NB4 (cell line): ENCODE results near the gene ITGA1.
"Not testable (repeated sequence)": the region's sequence is repeated elsewhere in the genome, so short reads cannot be mapped to it uniquely, and the experiment has no call there.

Source experiments
- DNase-seq: peaks from one replicate; pipeline ENCODE4 v3.0.0; 2010; ENCODE audit warnings: low read depth
- H3K4me3 ChIP-seq: one replicate; pipeline ENCODE4 v1.5.1; 2011; ENCODE audit warnings: mild to moderate bottlenecking, low read depth, low read length, moderate library complexity
- MYC ChIP-seq: IDR thresholded peaks from 2 replicates; pipeline ENCODE4 v1.6.1; 2011; ENCODE audit warnings: low read depth, low read length
- POLR2A ChIP-seq: IDR thresholded peaks from 2 replicates; pipeline ENCODE4 v1.6.1; 2011; ENCODE audit warnings: mild to moderate bottlenecking; ENCODE audit not compliant: insufficient read length; ENCODE audit errors: extremely low read depth
- TF ChIP-seq, protein P1 (sequence below): IDR thresholded peaks from one replicate; pipeline ENCODE4 v1.5.1; 2012; ENCODE audit warnings: low read depth, low read length
- TF ChIP-seq, protein P2 (sequence below): IDR thresholded peaks from 2 replicates; pipeline ENCODE4 v1.6.1; 2011; ENCODE audit warnings: low read depth, low read length

ITGA1 gene

DNA sequence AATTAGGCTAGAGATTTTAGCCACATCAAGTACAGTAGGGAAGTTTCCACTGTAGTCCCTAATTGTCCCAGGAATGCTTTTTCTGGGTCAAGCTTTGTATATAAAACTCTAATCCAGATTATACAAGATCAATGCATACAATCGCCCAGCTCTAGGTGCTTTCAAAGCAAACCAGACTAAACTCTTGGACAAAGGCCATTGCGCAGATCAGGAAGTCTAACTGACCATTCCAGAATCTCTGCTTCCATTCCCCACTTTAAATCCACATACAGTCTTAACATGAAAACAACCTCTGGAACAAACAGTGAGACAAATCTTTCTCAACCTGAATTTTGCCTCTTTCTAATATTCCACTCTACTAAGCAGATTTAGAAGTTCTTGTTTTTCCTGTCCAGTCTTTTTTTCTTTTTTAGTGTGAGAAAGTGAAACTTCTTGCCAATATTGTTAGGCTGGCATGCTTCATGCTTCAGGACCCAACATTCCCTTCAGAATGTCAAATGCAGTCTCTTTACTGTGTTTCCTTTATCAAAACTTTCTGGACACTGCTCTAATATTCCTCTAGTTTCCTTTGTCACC is 76.1 kb downstream of the ITGA1 start:
- TF ChIP-seq, protein P1, sequence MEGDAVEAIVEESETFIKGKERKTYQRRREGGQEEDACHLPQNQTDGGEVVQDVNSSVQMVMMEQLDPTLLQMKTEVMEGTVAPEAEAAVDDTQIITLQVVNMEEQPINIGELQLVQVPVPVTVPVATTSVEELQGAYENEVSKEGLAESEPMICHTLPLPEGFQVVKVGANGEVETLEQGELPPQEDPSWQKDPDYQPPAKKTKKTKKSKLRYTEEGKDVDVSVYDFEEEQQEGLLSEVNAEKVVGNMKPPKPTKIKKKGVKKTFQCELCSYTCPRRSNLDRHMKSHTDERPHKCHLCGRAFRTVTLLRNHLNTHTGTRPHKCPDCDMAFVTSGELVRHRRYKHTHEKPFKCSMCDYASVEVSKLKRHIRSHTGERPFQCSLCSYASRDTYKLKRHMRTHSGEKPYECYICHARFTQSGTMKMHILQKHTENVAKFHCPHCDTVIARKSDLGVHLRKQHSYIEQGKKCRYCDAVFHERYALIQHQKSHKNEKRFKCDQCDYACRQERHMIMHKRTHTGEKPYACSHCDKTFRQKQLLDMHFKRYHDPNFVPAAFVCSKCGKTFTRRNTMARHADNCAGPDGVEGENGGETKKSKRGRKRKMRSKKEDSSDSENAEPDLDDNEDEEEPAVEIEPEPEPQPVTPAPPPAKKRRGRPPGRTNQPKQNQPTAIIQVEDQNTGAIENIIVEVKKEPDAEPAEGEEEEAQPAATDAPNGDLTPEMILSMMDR, result no peak
- TF ChIP-seq MYC (no peak), POLR2A (no peak)
- TF ChIP-seq, protein P2, sequence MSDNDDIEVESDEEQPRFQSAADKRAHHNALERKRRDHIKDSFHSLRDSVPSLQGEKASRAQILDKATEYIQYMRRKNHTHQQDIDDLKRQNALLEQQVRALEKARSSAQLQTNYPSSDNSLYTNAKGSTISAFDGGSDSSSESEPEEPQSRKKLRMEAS, result no peak
- DNase-seq, result no peak
- H3K4me3 ChIP-seq, result no peak overlapping the region

DNA sequence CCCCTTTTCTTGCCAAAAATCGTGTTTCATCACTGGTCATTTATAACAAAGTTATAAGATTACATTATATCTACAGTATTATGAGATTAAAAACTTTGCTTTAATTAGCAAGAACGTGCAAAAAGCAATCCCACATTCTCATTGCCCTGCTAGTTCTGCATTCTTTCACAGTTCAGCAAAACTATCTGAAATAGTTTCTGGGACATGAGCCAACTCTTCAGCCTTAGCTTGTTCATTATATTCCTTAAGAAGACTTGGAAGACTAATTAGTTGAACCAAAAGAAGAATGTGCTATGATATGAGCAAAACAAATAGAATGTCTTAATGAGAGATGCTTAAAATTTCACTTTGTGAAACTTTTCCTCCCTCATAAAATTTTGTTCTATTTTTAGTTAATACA is 76.7 kb downstream of the ITGA1 start:
- H3K4me3 ChIP-seq, result no peak overlapping the region
- DNase-seq, result no peak
- TF ChIP-seq POLR2A, result no peak
- TF ChIP-seq, protein P1, result no peak
- no peak for TF ChIP-seq MYC
- TF ChIP-seq, protein P2, result no peak

DNA sequence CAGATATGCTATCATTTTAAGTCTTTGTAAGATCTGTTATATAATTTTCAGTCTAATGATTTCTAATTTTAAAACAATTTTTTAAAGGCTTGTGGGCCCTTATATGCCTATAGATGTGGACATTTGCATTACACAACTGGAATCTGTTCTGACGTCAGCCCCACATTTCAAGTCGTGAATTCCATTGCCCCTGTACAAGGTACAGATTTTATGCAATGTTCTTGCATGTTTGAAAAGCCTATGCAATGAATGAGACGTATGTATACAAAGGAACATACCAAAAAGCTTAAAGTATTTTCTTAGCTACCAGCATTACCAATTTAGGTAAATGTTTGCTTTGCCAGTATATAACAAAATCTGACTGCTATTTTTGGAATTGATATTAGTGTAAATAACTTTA is 77.2 kb downstream of the ITGA1 start:
- DNase-seq, result no peak
- no peak overlapping the region for H3K4me3 ChIP-seq
- TF ChIP-seq MYC (no peak), POLR2A (no peak)
- TF ChIP-seq, protein P2, result no peak
- TF ChIP-seq, protein P1, result no peak

DNA sequence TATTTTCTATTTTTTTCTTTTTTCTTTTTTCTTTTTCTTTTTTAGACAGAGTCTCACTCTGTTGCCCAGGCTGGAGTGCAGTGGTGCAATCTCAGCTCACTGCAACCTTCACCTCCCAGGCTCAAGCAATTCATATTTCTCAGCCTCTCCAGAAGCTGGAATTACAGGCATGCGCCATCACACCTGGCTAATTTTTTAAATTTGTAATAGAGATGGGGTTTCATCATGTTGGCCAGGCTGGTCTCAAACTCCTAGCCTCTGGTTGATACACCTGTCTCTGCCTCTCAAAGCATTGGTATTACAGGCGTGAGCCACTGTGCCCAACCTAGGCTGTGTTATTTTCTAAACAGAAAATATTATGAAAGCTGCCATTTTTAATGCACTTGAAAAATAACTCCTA is 78.3 kb downstream of the ITGA1 start:
- not testable (repeated sequence) for DNase-seq

DNA sequence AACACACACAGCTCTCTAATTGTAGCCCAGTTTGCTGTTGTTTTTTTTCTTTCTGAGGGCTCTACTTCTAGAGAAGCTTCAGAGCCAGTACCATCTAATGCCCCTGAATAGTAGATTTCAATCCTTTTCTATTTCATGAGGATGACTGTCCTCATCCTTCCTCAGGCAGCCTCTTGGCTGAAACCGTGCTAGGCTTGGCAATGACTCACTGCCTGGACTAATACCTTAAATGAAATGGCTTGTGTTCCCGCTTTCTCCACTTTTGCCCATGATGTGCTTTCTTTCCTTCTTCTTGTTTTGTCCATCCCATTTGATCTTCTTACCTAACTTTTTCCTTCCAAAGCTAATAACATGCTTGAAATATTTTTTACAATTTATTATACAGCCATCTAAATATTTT is 80.1 kb downstream of the ITGA1 start:
- no peak overlapping the region for H3K4me3 ChIP-seq
- no peak for DNase-seq
- TF ChIP-seq POLR2A (no peak), MYC (no peak)
- TF ChIP-seq, protein P1, result no peak
- TF ChIP-seq, protein P2, result no peak

More for the DNA sequence above, 78.3 kb downstream of the ITGA1 start:
- not testable (repeated sequence) for H3K4me3 ChIP-seq

DNA sequence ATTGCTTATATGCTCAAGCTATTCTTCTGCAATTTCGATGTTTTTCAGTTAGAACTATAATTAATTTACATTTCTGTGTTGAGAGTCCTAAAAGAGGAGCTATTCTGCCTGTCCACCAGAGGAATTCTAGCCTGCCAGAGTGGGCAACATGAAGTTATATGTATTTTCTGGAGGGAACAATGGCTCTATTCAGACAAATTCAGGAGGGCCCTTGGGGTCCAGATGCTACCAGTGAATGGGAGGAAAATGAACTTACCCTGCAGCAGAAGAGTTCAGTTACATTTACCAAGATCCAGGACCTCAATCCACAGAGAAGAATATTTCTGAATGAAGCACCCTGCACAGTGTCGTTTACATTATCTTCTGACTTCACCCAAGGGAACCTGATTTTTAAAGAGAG is 80.7 kb downstream of the ITGA1 start:
- no peak for DNase-seq
- TF ChIP-seq MYC (no peak), POLR2A (no peak)
- TF ChIP-seq, protein P2, result no peak
- TF ChIP-seq, protein P1, result no peak
- no peak overlapping the region for H3K4me3 ChIP-seq
